Sigmoid colon (tissue), 7 donors: ENCODE data around the gene CACNB3. TPM values are rescaled to one million over a fixed set of nuclear protein-coding genes. Genes with fewer than 3 reads are reported as not detected.
"Not testable (repeated sequence)": the region's sequence is repeated elsewhere in the genome, so short reads cannot be mapped to it uniquely, and the experiment has no call there.

ENCODE experiments used
- DNase-seq: peaks from one replicate; pipeline ENCODE4 v3.0.0-alpha.2; 2019
- H3K27ac ChIP-seq, 4 donors: fragments of 200-600 bp; sonication (generic); one replicate each; pipeline ENCODE4 v1.5.1; 2016 to 2019; ENCODE audit warnings: mild to moderate bottlenecking in 1 of 4
- H3K27me3 ChIP-seq, 3 donors: fragments of 200-600 bp; sonication (generic); one replicate each; pipeline ENCODE4 v1.5.1; 2019; ENCODE audit warnings: mild to moderate bottlenecking in 1 of 3
- H3K36me3 ChIP-seq, 4 donors: fragments of 200-600 bp; sonication (generic); one replicate each; pipeline ENCODE4 v1.5.1; 2016 to 2019
- H3K4me1 ChIP-seq, 4 donors: fragments of 200-600 bp; sonication (generic); one replicate each; pipeline ENCODE4 v1.5.1; 2017 to 2019
- H3K4me3 ChIP-seq, 4 donors: fragments of 200-600 bp; sonication (generic); one replicate each; pipeline ENCODE4 v1.5.1; 2017 to 2019; ENCODE audit warnings: mild to moderate bottlenecking in 2 of 4, moderate library complexity in 1 of 4
- H3K9me3 ChIP-seq, 4 donors: fragments of 200-600 bp in 3 of 4; sonication (generic) in 3 of 4; one replicate each; pipeline versions ENCODE4 v1.5.1 to v1.6.1; 2013 to 2019
- EP300 ChIP-seq, 4 donors: sonication (generic); formaldehyde crosslinking; IDR thresholded peaks; one replicate each; pipeline ENCODE4 v1.6.1; 2017; ENCODE audit warnings: antibody characterized with exemption in 4 of 4
- POLR2A ChIP-seq, 2 donors: fragments of 450-650 bp; IDR thresholded peaks; one replicate each; pipeline ENCODE4 v1.6.1; 2016; ENCODE audit warnings: antibody characterized with exemption in 2 of 2, mild to moderate bottlenecking in 2 of 2, moderate library complexity in 2 of 2
- POLR2AphosphoS5 ChIP-seq, 4 donors: sonication (generic); formaldehyde crosslinking; IDR thresholded peaks; one replicate each; pipeline ENCODE4 v1.6.1; 2017; ENCODE audit warnings: antibody characterized with exemption in 4 of 4
- WGBS, 2 donors: extraction: QIAGEN DNeasy Blood & Tissue Kit; methylation state at CpG; one replicate each; pipeline ENCODE4 v1.1.7; 2013; 5-methylcytosine and 5-hydroxymethylcytosine counted together
- intact Hi-C: fragments of 100-400 bp; cut with DNase I; formaldehyde crosslinking; loops from one replicate; pipeline ENCODE4 v1.15.1; 2023
- polyA plus RNA-seq, 3 donors: library from polyadenylated mRNA; stranded (reverse); fragments of 200-250 nt; gene quantifications; one replicate each; pipeline ENCODE4 v1.2.3, GENCODE V29; 2013
- total RNA-seq, 4 donors: library from RNA; depleted of rRNA; stranded (reverse); fragments of >200 nt; gene quantifications; one replicate each; pipeline ENCODE4 v1.1.0, GENCODE V29; 2016
- TF ChIP-seq, protein P1 (sequence below), 4 experiments: fragments of 450-650 bp in 3 of 4; fragments of 200-600 bp in 1 of 4; IDR thresholded peaks; one replicate each; pipeline ENCODE4 v1.5.1; 2016 to 2019; ENCODE audit warnings: antibody characterized with exemption in 4 of 4, mild to moderate bottlenecking in 3 of 4, moderate library complexity in 2 of 4
- donor health status: healthy with polysubstance abuse.
- donor health status: Bipolar disorder and iron deficiency.
- donor health status: healthy.

The CACNB3 gene
- total and polyA plus RNA-seq, 7 donors: 10.7 to 32.1 (median 21.0) TPM

DNA sequence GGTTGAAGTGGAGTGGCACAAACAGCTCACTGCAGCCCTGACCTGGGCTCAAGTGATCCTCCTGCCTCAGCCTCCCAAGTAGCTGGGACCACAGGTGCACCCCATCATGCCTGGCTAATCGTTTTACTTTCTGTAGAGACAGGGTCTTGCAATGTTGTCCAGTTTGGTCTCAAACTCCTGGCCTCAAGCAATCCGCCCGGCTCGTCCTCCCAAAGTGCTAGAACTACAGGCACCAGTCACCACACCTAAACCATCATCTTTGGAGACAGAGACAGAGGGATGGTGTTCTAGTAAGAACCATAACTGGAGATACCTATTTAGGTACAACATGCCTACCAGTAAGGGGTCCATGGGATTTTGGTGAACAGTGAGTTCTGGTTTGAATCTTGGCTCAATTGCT is 36.2 kb downstream of the CACNB3 start:
- 89 to 92% methylated on average over 4 of the region's 4 CpGs for WGBS, 2 donors
- intact Hi-C loops: no loop called here
- H3K27me3 ChIP-seq: no peaks in the 10 kb centered on the region

DNA sequence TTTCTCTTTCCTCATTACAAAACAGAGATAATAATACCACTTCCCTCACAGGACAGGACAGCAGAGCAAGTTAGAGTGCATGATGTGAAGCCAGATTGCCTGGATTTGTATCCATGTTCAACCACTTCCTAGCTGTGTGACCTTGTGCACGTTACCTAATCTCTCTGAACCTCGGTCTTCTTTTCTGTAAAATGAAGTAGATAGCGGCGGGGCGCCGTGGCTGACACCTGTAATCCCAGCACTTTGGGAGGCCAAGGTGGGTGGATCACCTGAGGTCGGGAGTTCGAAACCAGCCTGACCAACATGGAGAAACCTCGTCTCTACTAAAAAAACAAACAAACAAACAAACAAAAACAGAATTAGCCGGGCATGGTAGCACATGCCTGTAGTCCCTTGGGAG is 36.6 kb downstream of the CACNB3 start:
- H3K27ac ChIP-seq, intact Hi-C loops, H3K4me3 ChIP-seq, H3K27me3 ChIP-seq, H3K9me3 ChIP-seq, H3K36me3 ChIP-seq, DNase-seq: not testable (repeated sequence)
- peaks cover 0 to 29% (median 21%) of the 10 kb centered on the region in 4 donors for H3K4me1 ChIP-seq
- WGBS, 2 donors: 85 to 94% methylated on average over 10 of the region's 10 CpGs

More for the DNA sequence above, 36.2 kb downstream of the CACNB3 start:
- Histone ChIP-seq H3K4me1 (peaks cover 0 to 33% (median 24%) of the 10 kb centered on the region in 4 donors), H3K36me3 (peaks cover 0 to 3% (median 0%) of the 10 kb centered on the region in 4 donors), H3K27ac (no peak overlapping the region), H3K9me3 (no peaks in the 10 kb centered on the region), H3K4me3 (no peak overlapping the region)
- TF ChIP-seq POLR2A (IDR thresholded peaks at IDR 0.05) (no peak), POLR2AphosphoS5 (IDR thresholded peaks at IDR 0.05) (no peak), EP300 (IDR thresholded peaks at IDR 0.05) (no peak)
- TF ChIP-seq, protein P1, sequence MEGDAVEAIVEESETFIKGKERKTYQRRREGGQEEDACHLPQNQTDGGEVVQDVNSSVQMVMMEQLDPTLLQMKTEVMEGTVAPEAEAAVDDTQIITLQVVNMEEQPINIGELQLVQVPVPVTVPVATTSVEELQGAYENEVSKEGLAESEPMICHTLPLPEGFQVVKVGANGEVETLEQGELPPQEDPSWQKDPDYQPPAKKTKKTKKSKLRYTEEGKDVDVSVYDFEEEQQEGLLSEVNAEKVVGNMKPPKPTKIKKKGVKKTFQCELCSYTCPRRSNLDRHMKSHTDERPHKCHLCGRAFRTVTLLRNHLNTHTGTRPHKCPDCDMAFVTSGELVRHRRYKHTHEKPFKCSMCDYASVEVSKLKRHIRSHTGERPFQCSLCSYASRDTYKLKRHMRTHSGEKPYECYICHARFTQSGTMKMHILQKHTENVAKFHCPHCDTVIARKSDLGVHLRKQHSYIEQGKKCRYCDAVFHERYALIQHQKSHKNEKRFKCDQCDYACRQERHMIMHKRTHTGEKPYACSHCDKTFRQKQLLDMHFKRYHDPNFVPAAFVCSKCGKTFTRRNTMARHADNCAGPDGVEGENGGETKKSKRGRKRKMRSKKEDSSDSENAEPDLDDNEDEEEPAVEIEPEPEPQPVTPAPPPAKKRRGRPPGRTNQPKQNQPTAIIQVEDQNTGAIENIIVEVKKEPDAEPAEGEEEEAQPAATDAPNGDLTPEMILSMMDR (IDR thresholded peaks at IDR 0.05): no peak
- DNase-seq: no peak

DNA sequence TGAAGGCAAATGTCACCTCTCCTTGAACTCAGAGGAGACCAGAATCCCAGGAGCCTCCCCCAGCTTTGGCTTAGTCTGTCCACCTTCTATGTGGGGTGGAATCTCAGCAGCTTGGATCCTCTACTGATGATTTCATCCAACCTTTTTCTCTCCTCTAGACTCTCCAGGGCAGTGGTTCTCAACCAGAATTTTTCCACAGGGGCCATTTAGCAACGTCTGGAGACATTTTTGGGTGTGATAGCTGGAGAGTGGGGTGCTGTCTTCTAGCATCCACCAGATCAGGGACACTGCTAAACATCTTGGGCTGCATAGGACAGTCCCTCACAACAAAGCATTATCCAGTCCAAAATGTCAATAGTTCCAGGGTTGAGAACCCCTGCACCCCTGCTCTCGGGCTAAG is 38.1 kb downstream of the CACNB3 start:
- no peak overlapping the region for H3K4me3 ChIP-seq
- H3K27me3 ChIP-seq: no peaks in the 10 kb centered on the region
- H3K27ac ChIP-seq: no peak overlapping the region
- intact Hi-C loops: no loop called here
- no peaks in the 10 kb centered on the region for H3K9me3 ChIP-seq
- DNase-seq: no peak
- H3K36me3 ChIP-seq: no peaks in the 10 kb centered on the region
- TF ChIP-seq EP300 (IDR thresholded peaks at IDR 0.05) (no peak), POLR2AphosphoS5 (IDR thresholded peaks at IDR 0.05) (no peak), POLR2A (IDR thresholded peaks at IDR 0.05) (no peak)
- TF ChIP-seq, protein P1 (IDR thresholded peaks at IDR 0.05): no peak
- peaks cover 0 to 15% (median 6%) of the 10 kb centered on the region in 4 donors for H3K4me1 ChIP-seq
- WGBS, 2 donors: 73 to 77% methylated on average over 2 of the region's 2 CpGs

DNA sequence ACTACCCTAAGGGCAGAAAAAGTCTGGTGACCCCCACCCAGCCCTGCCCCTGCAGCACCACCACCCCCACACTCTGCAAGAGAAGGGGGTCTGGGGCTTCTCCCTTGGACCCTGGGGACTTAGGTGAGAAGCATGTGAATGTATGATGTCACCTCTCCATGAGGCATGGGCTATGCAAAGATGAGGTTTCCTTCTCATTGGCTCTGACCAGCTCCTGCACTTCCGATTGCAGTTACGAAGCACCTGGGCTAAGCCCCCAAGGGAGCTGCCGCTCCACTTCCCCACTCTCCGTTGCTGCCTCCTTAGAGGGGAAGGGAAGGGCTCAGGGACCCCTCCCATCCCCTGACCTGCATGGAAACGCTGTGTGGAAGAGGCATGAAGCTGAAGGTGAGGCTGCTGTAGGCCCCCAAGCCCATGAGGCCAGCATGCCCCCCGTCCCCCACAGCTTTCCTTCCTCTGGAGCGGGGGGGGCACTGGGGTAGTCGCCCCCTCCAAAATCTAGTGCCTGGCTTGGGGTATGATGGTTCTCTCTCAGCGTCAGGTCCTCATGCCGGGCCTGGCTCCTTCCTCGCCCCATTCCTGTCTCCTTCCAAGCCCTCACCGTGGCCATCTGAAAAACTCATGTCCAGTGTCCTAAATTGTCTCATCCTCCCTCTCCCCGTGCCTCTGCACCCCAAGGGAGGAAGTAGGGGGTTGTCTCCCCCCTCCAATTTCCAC is 39.1 kb downstream of the CACNB3 start:
- H3K27ac ChIP-seq: no peak overlapping the region
- 88 to 90% methylated on average over 13 of the region's 13 CpGs for WGBS, 2 donors
- no peaks in the 10 kb centered on the region for H3K36me3 ChIP-seq
- H3K27me3 ChIP-seq: peaks cover 0 to 6% (median 0%) of the 10 kb centered on the region in 3 donors
- no peak for DNase-seq
- no peaks in the 10 kb centered on the region for H3K9me3 ChIP-seq
- intact Hi-C loops: no loop called here
- no peak overlapping the region for H3K4me3 ChIP-seq
- no peak for TF ChIP-seq POLR2A (IDR thresholded peaks at IDR 0.05)
- TF ChIP-seq, protein P1 (IDR thresholded peaks at IDR 0.05): no peak
- no peak for TF ChIP-seq EP300 (IDR thresholded peaks at IDR 0.05)
- TF ChIP-seq POLR2AphosphoS5 (IDR thresholded peaks at IDR 0.05): no peak
- H3K4me1 ChIP-seq: peaks cover 0 to 10% (median 5%) of the 10 kb centered on the region in 4 donors

DNA sequence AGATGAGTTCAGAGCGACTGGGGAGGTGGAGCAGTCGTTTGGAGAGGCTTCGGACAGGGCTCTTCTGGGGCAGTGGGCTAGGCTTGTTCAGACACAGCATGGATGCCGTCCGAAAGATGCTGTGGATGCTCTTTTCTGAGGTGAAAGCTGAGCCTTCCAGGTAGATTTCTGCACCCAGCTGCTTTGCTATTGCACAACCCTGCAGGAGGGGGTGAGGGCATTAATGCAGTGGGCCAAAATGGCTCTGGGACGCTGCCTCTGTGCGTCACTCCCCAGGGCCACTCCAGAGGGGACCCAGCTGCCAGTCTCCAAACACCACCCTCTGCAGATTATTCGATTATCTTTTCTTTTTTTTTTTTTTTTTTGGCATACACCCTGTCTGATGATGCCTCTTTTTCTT is 39.7 kb downstream of the CACNB3 start:
- no peak for DNase-seq
- intact Hi-C loops: no loop called here
- TF ChIP-seq POLR2A (IDR thresholded peaks at IDR 0.05) (no peak), POLR2AphosphoS5 (IDR thresholded peaks at IDR 0.05) (no peak), EP300 (IDR thresholded peaks at IDR 0.05) (no peak)
- TF ChIP-seq, protein P1 (IDR thresholded peaks at IDR 0.05): no peak
- Histone ChIP-seq H3K36me3 (no peaks in the 10 kb centered on the region), H3K27ac (no peak overlapping the region), H3K9me3 (no peaks in the 10 kb centered on the region), H3K4me3 (no peak overlapping the region), H3K27me3 (peaks cover 0 to 12% (median 0%) of the 10 kb centered on the region in 3 donors), H3K4me1 (peaks cover 0 to 4% (median under 1%) of the 10 kb centered on the region in 4 donors)
- WGBS, 2 donors: 89 to 91% methylated on average over 8 of the region's 8 CpGs
